ENCODE results near the gene TPST1. TPM values are rescaled to one million over a fixed set of nuclear protein-coding genes. Genes with fewer than 3 reads are reported as not detected.

TPST1 gene
- total and polyA plus RNA-seq, 12 donors, result 2.0 to 7.3 (median 4.7) TPM

GRCh38 chr7:66239467-66239856, 34.3 kb downstream of the TPST1 start:
- H3K9me3 ChIP-seq, result no peaks in the 10 kb centered on the region
- no peak overlapping the region for H3K27ac ChIP-seq
- DNase-seq (no peak), ATAC-seq (no peak)
- peaks cover 0 to 15% (median 0%) of the 10 kb centered on the region in 9 donors for H3K36me3 ChIP-seq
- 87 to 88% methylated on average over 1 of the region's 1 CpG for WGBS, 2 donors
- TF ChIP-seq CTCF (IDR thresholded peaks at IDR 0.05), result no peak
- intact Hi-C loops (cut with DNase I), result no loop called here
- H3K4me1 ChIP-seq, result peaks cover 0 to 3% (median 0%) of the 10 kb centered on the region in 9 donors
- H3K27me3 ChIP-seq, result no peaks in the 10 kb centered on the region
- H3K4me3 ChIP-seq, result no peak overlapping the region

GRCh38 chr7:66245008-66245407, 39.9 kb downstream of the TPST1 start:
- no peak overlapping the region for H3K4me3 ChIP-seq
- no peak overlapping the region for H3K27ac ChIP-seq
- no peaks in the 10 kb centered on the region for H3K27me3 ChIP-seq
- no peak for TF ChIP-seq CTCF (IDR thresholded peaks at IDR 0.05)
- H3K9me3 ChIP-seq, result no peaks in the 10 kb centered on the region
- intact Hi-C loops (cut with DNase I), result no loop called here
- ATAC-seq (no peak), DNase-seq (no peak)
- H3K4me1 ChIP-seq, result peaks cover 0 to 6% (median 0%) of the 10 kb centered on the region in 9 donors
- 80% methylated on average over 2 of the region's 2 CpGs for WGBS, 2 donors
- peaks cover 0 to 15% (median 0%) of the 10 kb centered on the region in 9 donors for H3K36me3 ChIP-seq

GRCh38 chr7:66246554-66247171, 41.5 kb downstream of the TPST1 start:
- TF ChIP-seq CTCF (IDR thresholded peaks at IDR 0.05), result no peak
- intact Hi-C loops (cut with DNase I), result no loop called here
- 89 to 93% methylated on average over 2 of the region's 2 CpGs for WGBS, 2 donors
- Histone ChIP-seq H3K4me1 (peaks cover 0 to 6% (median 0%) of the 10 kb centered on the region in 9 donors), H3K36me3 (peaks cover 0 to under 1% (median 0%) of the 10 kb centered on the region in 9 donors), H3K4me3 (no peak overlapping the region), H3K27me3 (no peaks in the 10 kb centered on the region), H3K27ac (no peak overlapping the region), H3K9me3 (no peaks in the 10 kb centered on the region)
- no peak for ATAC-seq
- no peak for DNase-seq

- WGBS, 2 donors, result 84 to 90% methylated on average over 4 of the region's 4 CpGs
Measured at GRCh38 chr7:66247380-66248078, 42.4 kb downstream of the TPST1 start.

More at GRCh38 chr7:66247380-66248078, 42.4 kb downstream of the TPST1 start:
- Histone ChIP-seq H3K27ac (no peak overlapping the region), H3K4me3 (no peak overlapping the region), H3K36me3 (no peaks in the 10 kb centered on the region), H3K4me1 (peaks cover 0 to 6% (median 0%) of the 10 kb centered on the region in 9 donors), H3K27me3 (no peaks in the 10 kb centered on the region), H3K9me3 (no peaks in the 10 kb centered on the region)
- ATAC-seq (no peak), DNase-seq (no peak)
- no peak for TF ChIP-seq CTCF (IDR thresholded peaks at IDR 0.05)
- intact Hi-C loops (cut with DNase I), result no loop called here
